Measurements from ENCODE around the gene RIC1.
"Not testable (repeated sequence)": the region's sequence is repeated elsewhere in the genome, so short reads cannot be mapped to it uniquely, and the experiment has no call there.

RIC1 gene, protein sequence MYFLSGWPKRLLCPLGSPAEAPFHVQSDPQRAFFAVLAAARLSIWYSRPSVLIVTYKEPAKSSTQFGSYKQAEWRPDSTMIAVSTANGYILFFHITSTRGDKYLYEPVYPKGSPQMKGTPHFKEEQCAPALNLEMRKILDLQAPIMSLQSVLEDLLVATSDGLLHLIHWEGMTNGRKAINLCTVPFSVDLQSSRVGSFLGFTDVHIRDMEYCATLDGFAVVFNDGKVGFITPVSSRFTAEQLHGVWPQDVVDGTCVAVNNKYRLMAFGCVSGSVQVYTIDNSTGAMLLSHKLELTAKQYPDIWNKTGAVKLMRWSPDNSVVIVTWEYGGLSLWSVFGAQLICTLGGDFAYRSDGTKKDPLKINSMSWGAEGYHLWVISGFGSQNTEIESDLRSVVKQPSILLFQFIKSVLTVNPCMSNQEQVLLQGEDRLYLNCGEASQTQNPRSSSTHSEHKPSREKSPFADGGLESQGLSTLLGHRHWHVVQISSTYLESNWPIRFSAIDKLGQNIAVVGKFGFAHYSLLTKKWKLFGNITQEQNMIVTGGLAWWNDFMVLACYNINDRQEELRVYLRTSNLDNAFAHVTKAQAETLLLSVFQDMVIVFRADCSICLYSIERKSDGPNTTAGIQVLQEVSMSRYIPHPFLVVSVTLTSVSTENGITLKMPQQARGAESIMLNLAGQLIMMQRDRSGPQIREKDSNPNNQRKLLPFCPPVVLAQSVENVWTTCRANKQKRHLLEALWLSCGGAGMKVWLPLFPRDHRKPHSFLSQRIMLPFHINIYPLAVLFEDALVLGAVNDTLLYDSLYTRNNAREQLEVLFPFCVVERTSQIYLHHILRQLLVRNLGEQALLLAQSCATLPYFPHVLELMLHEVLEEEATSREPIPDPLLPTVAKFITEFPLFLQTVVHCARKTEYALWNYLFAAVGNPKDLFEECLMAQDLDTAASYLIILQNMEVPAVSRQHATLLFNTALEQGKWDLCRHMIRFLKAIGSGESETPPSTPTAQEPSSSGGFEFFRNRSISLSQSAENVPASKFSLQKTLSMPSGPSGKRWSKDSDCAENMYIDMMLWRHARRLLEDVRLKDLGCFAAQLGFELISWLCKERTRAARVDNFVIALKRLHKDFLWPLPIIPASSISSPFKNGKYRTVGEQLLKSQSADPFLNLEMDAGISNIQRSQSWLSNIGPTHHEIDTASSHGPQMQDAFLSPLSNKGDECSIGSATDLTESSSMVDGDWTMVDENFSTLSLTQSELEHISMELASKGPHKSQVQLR (N-terminal part only)

DNA sequence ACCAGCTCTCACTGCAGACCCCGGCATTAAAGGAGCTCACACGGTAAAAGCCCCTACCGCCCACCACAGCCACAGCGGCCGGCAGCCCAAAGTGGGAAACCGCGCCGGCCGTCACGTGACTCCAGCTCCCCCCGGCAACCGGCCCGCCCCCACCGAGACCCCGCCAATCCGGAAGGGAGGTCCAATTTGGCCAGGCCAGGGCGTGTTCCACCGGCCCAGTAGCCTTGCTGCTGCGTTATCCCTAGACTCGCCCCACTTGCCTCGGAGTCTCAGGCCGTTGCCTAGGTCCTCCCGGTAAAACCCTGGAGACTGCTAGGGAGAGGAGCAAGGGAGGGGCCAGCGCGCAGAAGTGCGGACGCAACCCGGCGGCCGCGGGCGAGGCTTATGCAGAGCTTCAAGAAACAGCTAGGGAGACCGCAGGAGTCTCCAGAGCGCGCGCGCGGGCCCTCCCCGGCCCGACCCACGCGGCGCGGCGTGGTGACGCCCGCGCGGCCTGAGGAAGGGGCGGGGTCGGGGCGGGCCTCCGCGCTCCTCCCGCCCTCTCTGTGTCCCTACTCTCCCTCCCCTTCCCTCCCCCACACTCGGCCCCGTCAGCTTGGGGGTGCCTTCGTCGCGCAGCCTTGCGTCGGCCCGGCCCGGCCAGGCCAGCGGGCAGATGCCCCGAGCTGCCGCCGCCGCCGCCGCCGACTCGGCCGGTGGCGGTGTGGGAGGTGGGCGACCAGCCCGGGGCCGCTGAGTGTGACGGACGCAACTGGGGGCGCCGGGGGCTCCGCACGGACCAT, at the start of gene RIC1:
Gene RIC1 (plus strand): TSS at position 578 of the 782 bp plus-strand sequence. CDS start 203 bp downstream, at position 781.
- peak; percentile 88 for DNase-seq

DNA sequence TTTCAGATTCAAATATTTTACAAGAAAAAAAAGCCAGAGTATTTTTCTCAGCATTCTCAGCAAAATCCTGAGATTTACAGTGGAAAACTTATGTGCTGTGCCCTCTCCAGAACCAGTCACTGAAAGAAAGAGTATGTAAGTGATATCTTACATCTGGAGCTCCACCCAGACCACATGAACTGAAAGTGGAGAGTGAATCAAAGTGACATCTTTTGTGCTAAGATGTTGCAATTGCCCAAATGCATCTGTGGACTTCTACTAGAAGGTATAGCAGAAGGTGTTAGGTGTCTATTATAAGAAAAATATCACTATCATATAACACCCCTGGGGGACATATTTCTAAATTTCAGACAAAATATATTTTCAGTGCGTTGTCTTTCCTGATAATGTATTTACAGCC, 49.0 kb upstream of the RIC1 start:
- DNase-seq = no peak

DNA sequence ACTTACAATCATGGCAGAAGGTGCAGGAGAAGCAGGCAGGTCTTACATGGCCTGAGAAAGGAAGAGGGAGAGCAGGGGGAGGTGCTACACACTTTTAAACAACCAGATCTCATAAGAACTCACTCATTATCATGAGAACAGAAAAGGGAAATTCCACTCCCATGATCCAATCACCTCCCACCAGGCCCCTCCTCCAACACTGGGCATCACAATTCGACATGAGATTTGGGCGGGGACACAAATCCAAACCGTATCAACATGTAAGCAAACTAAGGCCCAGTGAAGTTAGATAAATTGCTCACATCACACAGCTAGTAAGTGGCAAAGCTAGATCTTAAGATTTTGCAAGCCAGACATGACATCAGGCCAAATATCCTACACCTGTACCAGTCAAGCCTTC, 48.3 kb upstream of the RIC1 start:
- DNase-seq = no peak

DNA sequence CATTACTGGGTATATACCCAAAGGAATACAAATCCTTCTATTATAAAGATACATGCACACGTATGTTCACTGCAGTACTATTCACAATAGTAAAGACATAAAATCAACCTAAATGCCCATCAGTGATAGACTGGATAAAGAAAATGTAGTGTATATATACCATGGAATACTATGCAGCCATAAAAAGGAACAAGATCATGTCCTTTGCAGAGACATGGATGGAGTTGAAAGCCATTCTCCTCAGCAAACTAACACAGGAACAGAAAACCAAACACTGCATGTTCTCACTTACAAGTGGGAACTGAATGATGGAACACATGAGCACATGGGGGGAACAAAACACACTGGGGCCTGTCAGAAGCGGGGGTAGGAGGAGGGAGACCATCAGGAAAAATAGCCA, 47.2 kb upstream of the RIC1 start:
- DNase-seq = not testable (repeated sequence)

DNA sequence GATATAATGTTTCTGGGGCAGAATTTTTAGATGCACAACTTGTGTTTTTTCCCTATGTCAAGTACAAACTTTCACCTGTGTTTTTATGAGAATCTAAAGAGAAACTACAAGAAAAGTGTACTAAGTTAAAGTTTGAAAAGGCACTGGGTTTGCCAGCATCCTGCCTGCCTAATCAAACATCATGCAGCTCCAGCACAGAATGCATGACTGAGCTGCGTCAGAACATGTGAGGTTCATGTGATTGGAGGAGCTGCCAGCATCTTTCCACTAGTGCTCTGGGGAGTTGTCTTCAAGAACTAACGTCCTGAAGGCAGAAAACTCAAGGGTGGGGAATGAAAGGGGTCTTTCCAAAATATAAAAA, 46.1 kb upstream of the RIC1 start:
- no peak for DNase-seq

DNA sequence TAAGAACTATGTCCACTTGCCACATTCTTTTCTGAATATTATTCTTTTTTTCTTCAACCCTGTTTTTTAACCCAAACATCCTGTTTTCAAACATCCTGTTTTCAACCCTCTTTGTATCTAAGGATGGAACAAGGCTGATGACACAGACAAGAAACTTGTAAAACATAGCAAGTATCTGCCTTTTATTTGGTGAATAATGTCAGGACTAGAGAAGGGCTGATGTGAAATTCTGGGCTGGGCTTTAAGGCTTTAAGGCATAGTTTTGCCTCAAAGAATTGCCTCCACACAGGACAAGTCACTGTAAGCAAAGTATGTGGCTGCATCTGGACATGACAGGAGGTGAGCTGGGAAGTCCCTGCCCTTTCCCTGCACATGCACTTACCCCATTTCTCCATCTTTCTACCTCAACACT, 42.5 kb upstream of the RIC1 start:
- no peak for DNase-seq

DNA sequence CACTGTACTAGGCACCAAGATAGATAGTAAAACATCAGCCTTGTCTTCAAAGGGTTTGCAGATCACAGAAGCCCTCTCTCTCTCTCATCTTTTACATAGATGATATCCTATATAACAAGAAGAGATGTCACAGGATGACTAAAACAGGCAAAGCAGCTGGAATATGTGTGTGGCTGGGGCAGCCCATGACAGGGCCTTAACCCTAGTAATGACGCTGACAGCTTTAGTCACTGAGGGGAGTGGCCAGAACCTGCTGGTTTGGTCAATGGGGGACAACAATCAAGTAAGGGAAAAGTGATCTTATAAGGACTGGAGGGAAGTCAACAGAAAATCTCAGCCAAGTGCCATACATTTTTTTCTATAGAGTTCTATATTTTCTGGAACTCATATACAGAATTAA, 41.9 kb upstream of the RIC1 start:
- no peak for DNase-seq

DNA sequence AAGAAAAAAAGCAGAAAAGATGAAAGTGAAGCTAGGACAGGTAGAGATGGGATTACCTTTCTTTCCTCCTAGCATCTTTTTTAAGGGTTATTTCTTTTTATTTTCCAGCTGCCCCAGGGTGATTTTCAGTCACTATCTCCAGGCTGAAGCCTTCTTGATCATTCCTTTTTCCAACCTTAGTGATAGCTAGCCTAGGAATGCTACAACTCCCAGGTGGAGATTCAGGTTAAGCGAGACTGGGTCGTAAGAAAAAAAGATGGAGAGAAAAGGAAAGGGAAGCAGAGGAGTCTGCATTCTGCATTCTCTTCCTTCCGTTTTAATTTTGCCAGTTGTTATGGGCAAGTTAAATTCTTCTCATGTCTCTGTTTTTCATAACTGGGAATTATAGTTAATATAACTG, 36.7 kb upstream of the RIC1 start:
- no peak for DNase-seq

DNA sequence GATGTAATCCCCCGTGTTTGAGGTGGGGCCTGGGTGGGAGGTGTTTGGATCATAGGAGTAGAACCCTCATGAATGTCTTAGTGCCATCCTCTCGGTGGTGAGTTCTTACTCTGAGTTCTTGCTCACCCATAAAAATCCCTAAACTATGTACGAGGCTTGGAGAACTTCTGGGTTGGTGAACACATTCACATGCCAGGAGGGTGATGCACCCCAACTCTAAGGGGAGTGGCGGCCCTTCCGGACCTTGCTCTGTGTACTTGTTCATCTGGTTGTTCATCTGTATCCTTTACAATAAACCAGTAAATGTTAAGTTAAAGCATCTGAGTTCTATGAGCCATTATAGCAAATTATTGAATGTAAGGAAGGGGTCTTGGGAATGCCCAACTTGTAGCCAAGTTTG, 36.0 kb upstream of the RIC1 start:
- DNase-seq = no peak

DNA sequence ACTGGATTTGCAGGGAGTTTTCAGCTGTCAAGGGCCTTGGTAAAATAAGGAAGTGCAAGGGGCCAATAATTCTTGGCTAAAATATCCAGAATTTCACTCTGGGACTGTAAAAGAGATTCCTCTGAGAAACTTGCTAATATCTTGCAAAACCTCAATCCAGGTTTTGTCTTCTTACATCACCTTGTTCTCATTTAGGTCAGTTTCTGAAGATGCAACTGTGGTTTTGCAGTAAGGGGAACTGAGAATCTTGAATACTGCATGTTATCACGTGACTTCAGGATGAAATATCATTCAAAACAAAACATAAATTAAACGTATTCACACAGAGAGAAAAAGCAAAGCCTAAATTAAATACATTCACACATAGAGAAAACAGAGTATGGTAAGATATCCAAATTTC, 35.0 kb upstream of the RIC1 start:
- DNase-seq = no peak

DNA sequence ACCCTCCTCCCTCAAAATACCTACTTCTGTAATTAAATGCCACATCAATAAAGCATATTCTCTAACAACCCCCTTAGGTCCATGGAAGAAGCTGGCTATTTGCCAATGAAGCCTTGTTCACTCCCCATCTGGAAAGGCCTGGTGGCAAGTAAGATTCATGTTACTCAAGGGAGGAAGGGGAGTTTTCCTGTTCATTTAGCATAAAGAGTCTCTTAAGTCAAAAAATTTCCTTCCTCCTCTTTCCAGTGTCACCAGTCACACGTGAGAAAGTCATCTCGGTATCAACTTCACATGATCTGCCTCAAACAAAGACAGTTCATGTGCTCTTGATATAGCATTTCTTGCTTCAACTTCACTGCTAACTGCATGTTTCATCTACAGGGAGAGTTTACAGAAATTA, 32.7 kb upstream of the RIC1 start:
- DNase-seq = no peak

DNA sequence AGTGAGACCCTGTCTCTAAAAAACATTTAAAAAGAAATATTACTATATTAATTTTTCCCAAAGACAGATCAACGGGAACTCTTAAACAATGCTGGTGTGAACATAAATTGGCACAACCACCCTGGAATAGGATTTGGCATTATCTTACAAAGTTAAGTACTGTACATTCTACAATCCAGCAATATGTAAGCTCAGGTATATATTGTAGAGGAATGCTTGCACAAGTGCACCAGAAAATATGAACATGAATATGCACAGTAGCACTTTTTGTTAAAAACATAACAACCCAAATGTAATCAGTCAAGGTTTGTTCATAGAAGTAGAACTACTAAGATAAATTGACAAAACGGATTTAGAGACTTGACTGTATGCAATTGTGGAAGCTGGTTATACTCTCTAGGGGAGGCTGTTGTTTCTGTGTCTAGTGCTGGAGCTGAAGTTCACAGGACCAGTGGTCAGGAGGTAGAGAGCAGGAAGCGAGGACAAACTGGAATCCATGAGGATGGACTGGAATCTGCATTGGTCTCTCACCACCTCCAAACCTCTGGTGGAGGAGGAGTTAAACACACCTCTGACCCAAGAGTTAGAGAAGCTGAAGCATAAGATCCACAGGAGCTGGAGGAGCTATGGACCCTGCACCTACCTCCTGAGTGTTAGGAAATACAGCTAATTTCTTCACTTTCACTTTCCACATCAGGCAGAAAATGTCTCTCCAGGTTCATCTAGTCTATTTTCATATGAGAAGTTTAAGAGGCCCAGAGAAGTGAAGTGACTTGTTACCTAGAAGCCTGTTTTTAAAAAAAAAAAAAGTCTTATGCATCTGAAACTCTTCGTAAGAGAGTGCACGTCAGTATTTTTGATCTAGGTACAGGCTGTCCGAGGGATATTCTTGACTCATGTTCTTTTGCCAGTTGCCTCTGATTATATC, 20.3 kb upstream of the RIC1 start:
- no peak for DNase-seq

DNA sequence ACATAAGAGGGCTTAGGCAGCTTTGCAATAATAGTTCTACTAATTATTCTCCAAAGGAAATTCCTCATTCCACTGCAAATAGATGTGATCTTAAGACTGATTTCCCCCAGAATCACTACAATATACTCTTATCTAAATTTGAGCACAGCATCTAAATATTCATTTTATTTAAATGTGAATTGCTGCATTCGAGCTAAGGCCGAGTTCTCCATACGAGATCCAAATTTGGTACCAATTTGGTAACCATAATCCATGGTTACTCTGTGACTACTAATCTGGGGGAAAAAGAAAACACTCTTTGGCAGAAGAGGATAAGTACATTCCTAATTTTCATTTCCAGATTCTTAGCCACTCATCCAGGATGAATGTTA, 19.7 kb upstream of the RIC1 start:
- no peak for DNase-seq

DNA sequence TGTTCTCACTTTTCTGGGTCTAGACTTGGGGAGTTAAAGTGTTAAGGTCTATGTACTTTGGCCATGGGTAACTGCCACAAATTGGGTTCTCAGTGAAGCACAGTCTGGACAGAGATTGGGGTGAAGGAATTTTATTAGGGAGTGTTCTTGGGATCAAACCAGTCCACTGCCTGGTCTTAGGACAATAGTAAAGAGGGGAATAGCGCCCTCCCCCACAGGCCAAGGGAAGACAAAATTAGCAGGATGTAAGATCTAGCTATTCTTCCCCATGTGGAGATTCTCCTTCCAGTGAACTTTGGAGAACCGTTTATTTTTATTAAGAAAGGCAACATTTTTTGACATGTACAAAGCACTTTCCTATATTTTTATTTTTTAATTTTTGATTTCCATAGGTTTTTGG, 18.4 kb upstream of the RIC1 start:
- no peak for DNase-seq

DNA sequence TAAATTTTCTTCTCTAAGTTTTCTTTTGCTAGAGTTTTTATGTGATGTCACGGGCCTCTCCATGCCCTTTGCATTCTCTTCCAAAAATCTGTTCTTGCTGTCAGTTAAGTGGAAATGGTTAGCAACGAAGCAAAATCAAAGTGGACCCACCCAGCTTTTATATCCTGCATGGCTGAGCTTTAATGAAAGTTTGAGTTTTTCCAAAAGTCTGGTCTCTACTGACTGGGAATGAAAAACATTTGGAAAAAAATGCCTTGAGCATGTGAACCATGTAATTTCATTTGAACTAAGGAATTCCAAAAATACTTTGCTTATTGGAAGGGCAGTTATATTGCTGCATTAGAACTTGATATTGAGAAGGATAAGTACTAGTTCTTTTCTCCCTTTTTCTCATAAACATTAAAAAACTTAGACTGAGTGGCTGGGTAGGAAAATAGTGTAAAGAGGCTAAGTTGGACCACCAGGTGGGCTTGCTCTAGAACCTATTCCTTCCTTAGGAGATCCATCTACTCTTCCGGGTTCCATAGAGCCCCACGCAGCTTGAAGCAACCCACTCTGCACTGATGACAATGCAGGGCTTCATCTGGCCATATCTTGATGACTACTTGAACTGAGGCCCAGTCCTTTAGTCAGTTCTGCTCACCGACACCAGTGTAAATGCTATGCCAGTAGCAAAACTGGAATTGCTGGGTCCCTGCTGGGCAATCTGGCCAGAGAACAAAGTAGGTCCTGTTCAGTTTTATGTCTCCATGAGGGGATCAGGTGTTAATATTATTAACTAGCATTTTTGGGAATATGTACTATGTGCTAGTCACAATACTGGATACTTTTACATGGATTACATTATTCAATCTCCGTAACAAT, 17.4 kb upstream of the RIC1 start:
- DNase-seq = no peak

DNA sequence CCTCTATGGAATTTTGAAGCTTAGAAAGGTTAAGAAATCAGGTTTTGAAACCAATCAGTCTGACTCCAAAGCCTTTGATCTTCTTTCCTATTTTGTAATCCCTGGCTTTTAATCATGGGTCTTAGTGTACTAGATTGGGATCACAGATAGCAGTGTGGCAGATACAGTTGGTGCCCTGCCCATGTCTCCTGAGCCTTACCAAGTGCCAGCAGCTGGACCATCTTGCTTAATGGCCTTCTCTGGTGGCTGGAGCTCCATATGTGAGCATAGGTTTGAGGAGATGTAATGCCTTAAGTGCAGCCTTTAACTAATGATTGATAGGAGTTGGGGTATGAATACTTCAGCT, 16.7 kb upstream of the RIC1 start:
- DNase-seq = no peak

DNA sequence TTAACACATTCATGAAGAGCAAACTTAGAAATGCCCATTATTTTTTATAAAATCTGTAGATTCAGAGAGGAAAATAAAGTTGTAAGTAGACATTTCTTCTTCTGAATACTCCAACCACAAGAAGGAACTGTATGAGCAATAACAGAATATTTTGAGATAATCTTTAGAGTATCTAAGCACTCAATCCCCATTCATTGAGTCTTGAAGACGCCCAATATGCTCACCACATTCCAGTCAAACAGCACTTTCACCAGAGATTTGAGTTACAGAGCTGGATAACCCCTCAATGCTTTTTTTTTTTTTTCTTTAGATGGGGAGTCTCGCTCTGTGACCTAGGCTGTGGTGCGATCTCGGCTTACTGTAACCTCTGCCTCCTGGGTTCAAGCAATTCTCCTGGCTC, 14.7 kb upstream of the RIC1 start:
- no peak for DNase-seq

DNA sequence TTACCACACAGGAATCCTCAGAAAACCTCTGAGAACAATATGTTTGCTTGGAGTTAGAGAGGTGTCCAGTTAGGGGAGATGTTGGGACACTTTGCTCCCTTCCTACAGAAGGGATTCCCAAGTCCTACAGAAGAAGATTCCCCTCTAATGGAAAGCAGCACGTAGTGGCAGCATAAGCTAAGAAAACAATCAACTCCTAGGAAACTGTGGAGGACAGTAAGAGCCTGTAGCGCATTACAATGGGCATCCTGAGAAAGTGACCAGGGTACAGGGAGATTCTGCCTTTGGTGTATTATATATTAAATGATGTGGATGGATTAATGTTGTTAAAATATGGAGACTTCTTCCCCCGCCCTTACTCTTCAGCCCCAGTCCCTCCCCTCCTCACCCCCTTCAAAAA, 13.9 kb upstream of the RIC1 start:
- no peak for DNase-seq

DNA sequence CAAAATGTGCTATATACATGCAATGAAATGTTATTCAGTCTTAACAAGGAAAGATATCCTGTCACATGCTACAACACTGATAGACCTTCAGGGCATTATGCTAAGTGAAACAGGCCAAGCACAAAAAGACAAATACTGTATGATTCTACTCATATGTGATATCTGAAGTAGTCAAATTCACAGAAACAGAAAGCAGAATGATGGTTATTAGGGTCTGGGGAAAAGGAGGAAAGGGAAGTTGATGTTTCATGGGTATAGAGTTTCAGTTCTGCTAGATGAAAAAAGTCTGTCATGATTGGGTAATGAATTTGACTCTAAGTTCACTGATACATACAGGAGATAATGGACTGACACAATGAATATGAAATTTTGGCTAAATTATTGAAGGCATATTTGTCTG, 11.2 kb upstream of the RIC1 start:
- DNase-seq = no peak

DNA sequence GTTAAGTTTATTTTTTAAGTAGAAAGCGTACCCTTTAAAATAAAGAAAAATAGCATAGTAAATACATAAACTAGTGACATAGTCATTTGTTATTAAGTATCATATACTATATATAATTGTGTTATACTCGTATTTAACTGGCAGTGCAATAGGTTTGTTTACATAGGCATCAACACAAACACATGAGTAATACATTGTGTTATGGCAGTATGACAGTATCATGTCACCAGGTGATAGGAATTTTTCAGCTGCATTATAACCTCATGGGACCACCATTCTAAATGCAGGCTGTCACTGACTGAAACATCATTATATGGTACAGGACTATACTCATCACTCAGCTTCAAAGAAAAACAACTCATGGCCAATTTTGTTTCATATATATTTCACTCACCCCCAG, 8.4 kb upstream of the RIC1 start:
- no peak for DNase-seq

DNA sequence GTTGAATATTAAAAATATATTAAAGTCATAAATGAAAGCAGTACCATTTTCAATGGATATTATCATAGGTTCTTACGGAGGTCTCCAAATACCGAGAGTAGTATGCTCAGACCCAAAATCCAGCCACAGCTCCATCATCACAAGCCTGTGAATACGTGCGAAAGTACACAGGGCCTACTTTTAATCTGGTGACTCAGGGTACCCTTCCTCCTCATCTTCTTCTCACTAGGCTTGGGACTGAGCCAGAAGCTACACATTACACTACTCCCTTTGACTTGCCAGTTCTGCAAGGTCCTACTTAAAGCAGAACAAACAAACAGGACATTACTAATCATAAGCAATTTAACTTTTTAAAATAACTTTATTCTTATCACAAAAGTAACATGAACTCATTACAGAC, 7.6 kb upstream of the RIC1 start:
- no peak for DNase-seq
